ENCODE measurements around the gene NAALADL2. TPM values are rescaled to one million over a fixed set of nuclear protein-coding genes. Genes with fewer than 3 reads are reported as not detected.

Gene NAALADL2
- total RNA-seq, 4 donors from 2014 or later = 7.0 to 34.7 (median 18.4) TPM

- Histone ChIP-seq H3K4me1 (no peaks in the 10 kb centered on the region), H3K27ac (no peak overlapping the region), H3K9me3 (no peaks in the 10 kb centered on the region), H3K36me3 (no peaks in the 10 kb centered on the region), H3K27me3 (no peaks in the 10 kb centered on the region), H3K4me3 (no peak overlapping the region)
- TF ChIP-seq CTCF (IDR thresholded peaks at IDR 0.05) = no peak
- no peak for DNase-seq
These were observed 248.9 kb downstream of the NAALADL2 start for GRCh38 chr3:175107995-175108394.

DNA sequence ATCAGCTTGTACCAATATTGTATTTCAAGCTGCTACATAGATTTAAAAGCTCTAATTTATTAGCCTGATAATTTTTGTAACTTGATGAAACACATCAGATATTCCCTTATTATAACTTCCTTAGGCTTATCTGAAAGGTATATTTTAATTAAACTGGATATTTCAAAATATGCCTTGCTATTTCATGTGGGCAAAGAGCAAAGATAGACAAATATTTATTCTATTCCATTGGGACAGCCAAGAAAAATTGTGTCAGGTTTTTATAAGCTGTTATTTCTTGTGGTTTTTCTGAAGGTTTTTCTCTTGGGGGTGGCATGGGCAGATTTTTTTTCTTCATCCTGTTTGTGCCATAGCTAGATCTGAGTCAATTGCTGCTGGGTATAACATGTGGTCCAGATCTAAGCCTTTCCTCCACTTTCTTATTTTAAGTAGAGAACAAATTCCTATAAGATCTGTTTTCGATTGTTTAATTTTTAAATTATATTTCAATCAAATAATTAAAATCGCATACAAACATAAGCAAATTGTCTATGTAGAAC, 249.5 kb downstream of the NAALADL2 start:
- TF ChIP-seq POLR2A (IDR thresholded peaks at IDR 0.05) (no peak), CTCF (IDR thresholded peaks at IDR 0.05) (no peak)
- Histone ChIP-seq H3K4me3 (no peak overlapping the region), H3K27ac (no peak overlapping the region), H3K9me3 (no peaks in the 10 kb centered on the region), H3K36me3 (no peaks in the 10 kb centered on the region), H3K27me3 (no peaks in the 10 kb centered on the region), H3K4me1 (no peaks in the 10 kb centered on the region)
- no peak for DNase-seq

- H3K36me3 ChIP-seq = no peaks in the 10 kb centered on the region
- DNase-seq = no peak
- no peaks in the 10 kb centered on the region for H3K9me3 ChIP-seq
- no peak overlapping the region for H3K4me3 ChIP-seq
- no peaks in the 10 kb centered on the region for H3K4me1 ChIP-seq
- no peak overlapping the region for H3K27ac ChIP-seq
- no peaks in the 10 kb centered on the region for H3K27me3 ChIP-seq
- TF ChIP-seq CTCF (IDR thresholded peaks at IDR 0.05) (no peak), POLR2A (IDR thresholded peaks at IDR 0.05) (no peak)
These were observed 251.9 kb downstream of the NAALADL2 start for GRCh38 chr3:175111036-175111435.

GRCh38 chr3:175118382-175118941, 259.3 kb downstream of the NAALADL2 start:
- H3K9me3 ChIP-seq = no peaks in the 10 kb centered on the region
- TF ChIP-seq CTCF (IDR thresholded peaks at IDR 0.05) (no peak), POLR2A (IDR thresholded peaks at IDR 0.05) (no peak)

GRCh38 chr3:175121225-175121624, 262.1 kb downstream of the NAALADL2 start:
- DNase-seq = peak in 1 of 3 donors; percentile 44

More at GRCh38 chr3:175118382-175118941, 259.3 kb downstream of the NAALADL2 start:
- no peak overlapping the region for H3K27ac ChIP-seq
- H3K27me3 ChIP-seq = no peaks in the 10 kb centered on the region
- H3K4me1 ChIP-seq = no peaks in the 10 kb centered on the region
- no peak overlapping the region for H3K4me3 ChIP-seq
- H3K36me3 ChIP-seq = no peaks in the 10 kb centered on the region
- DNase-seq = no peak

More at GRCh38 chr3:175121225-175121624, 262.1 kb downstream of the NAALADL2 start:
- no peak for TF ChIP-seq POLR2A (IDR thresholded peaks at IDR 0.05)
- TF ChIP-seq CTCF (IDR thresholded peaks at IDR 0.05) = peak in 4 of 6 experiments; percentile 15 to 65 (median 60)
- no peak overlapping the region for H3K4me3 ChIP-seq
- no peaks in the 10 kb centered on the region for H3K36me3 ChIP-seq
- H3K9me3 ChIP-seq = no peaks in the 10 kb centered on the region
- H3K27me3 ChIP-seq = no peaks in the 10 kb centered on the region
- H3K27ac ChIP-seq = no peak overlapping the region
- no peaks in the 10 kb centered on the region for H3K4me1 ChIP-seq
